Measurements from ENCODE around the gene ZNF652. TPM values are rescaled to one million over a fixed set of nuclear protein-coding genes. Genes with fewer than 3 reads are reported as not detected.
A peak's percentile ranks its signal among the peaks of the same experiment; 100 is the strongest.
"Not testable (repeated sequence)": the region's sequence is repeated elsewhere in the genome, so short reads cannot be mapped to it uniquely, and the experiment has no call there.

The ZNF652 gene
- polyA plus RNA-seq, 1 donor from 2014 or later, result 29.3 TPM

DNA sequence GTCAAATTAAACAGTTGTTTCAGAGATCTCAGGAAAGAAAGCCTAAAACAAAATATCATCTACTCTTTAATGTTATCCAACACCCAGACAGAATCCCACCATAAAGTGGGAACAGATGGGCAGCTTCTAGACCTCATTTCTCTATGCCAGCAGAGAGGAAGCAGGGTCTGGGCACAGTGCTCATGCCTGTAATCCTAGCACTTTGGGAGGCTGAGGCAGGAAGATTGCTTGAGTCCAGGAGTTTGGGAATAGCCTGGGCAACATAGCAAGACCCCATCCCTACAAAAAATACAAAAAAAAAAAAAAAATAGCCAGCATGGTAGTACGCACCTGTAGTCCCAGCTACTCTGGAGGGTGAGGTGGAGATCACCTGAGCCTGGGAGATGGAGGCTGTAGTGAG lies 13.5 kb upstream of the ZNF652 start:
- H3K9me3 Mint-ChIP-seq, result peaks cover 0 to 5% (median 3%) of the 10 kb centered on the region in 3 donors
- H3K4me3 Mint-ChIP-seq, result no peak overlapping the region
- peaks cover 16% of the 10 kb centered on the region for H3K36me3 Mint-ChIP-seq
- no peaks in the 10 kb centered on the region for H3K27me3 Mint-ChIP-seq
- H3K27ac Mint-ChIP-seq, result no peak overlapping the region
- H3K4me1 Mint-ChIP-seq, result peaks cover 21 to 40% (median 39%) of the 10 kb centered on the region in 3 donors

- Mint-ChIP-seq H3K27me3 (no peaks in the 10 kb centered on the region), H3K4me3 (peak overlapping the region in 3 of 4 donors; percentile 66 to 79 (median 75)), H3K4me1 (peaks cover 26 to 48% (median 42%) of the 10 kb centered on the region in 3 donors), H3K36me3 (peaks cover 9% of the 10 kb centered on the region), H3K9me3 (no peaks in the 10 kb centered on the region), H3K27ac (peak overlapping the region in 2 of 3 donors; percentile 39 to 78)
These were observed 11.1 kb upstream of the ZNF652 start for GRCh38 chr17:49373115-49373514.

DNA sequence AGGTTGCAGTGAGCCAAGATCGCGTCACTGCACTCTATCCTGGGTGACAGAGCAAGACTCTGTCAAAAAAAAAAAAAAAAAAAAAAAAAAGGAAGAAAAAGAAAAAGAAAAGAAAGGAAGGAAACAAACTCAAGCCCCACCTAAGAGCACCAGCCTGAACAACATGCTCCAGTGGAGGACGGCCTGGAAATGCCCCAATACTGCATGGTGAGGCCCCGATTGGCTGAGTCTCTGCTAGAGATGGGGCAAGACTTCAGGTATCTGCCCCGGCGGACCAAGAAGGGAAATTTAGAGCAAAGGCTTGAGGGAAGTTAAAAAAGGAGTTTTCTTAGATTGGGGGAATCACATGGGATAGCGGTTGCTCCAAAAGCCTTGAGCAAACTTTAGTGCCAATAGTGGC lies 10.4 kb upstream of the ZNF652 start:
- H3K4me3 Mint-ChIP-seq, result peak overlapping the region; percentile 25 to 93 (median 65)
- peak overlapping the region in 2 of 3 donors; percentile 78 to 92 for H3K27ac Mint-ChIP-seq

GRCh38 chr17:49370971-49371834 lies 9.2 kb upstream of the ZNF652 start:
- Mint-ChIP-seq H3K9me3 (no peaks in the 10 kb centered on the region), H3K27me3 (no peaks in the 10 kb centered on the region), H3K4me3 (peak overlapping the region in 3 of 4 donors; percentile 40 to 79 (median 78)), H3K27ac (peak overlapping the region in 2 of 3 donors; percentile 76 to 78), H3K4me1 (peaks cover 25 to 44% (median 39%) of the 10 kb centered on the region in 3 donors), H3K36me3 (peaks cover 9% of the 10 kb centered on the region)

More for the DNA sequence above, 10.4 kb upstream of the ZNF652 start:
- H3K4me1 Mint-ChIP-seq, result peaks cover 29 to 48% (median 46%) of the 10 kb centered on the region in 3 donors
- H3K27me3 Mint-ChIP-seq, result no peaks in the 10 kb centered on the region
- peaks cover 8% of the 10 kb centered on the region for H3K36me3 Mint-ChIP-seq
- H3K9me3 Mint-ChIP-seq, result no peaks in the 10 kb centered on the region

- H3K27ac Mint-ChIP-seq, result peak overlapping the region in 2 of 3 donors; percentile 29 to 71
- H3K4me1 Mint-ChIP-seq, result peaks cover 31 to 45% (median 43%) of the 10 kb centered on the region in 3 donors
- H3K27me3 Mint-ChIP-seq, result no peaks in the 10 kb centered on the region
- H3K4me3 Mint-ChIP-seq, result no peak overlapping the region
- H3K9me3 Mint-ChIP-seq, result no peaks in the 10 kb centered on the region
- H3K36me3 Mint-ChIP-seq, result peaks cover 10% of the 10 kb centered on the region
These were observed 7.7 kb upstream of the ZNF652 start for GRCh38 chr17:49369760-49370159.

GRCh38 chr17:49369089-49369488 lies 7.0 kb upstream of the ZNF652 start:
- Mint-ChIP-seq H3K4me1 (peaks cover 30 to 46% (median 45%) of the 10 kb centered on the region in 3 donors), H3K4me3 (no peak overlapping the region), H3K9me3 (no peaks in the 10 kb centered on the region), H3K36me3 (peaks cover 10% of the 10 kb centered on the region), H3K27me3 (no peaks in the 10 kb centered on the region), H3K27ac (peak overlapping the region in 1 of 3 donors; percentile 71)

GRCh38 chr17:49365667-49366066 lies 3.6 kb upstream of the ZNF652 start:
- H3K9me3 Mint-ChIP-seq, result no peaks in the 10 kb centered on the region
- no peaks in the 10 kb centered on the region for H3K27me3 Mint-ChIP-seq
- H3K27ac Mint-ChIP-seq, result peak overlapping the region; percentile 12 to 97 (median 86)
- peak overlapping the region in 2 of 4 donors; percentile 37 to 90 for H3K4me3 Mint-ChIP-seq
- H3K36me3 Mint-ChIP-seq, result peaks cover 5% of the 10 kb centered on the region
- H3K4me1 Mint-ChIP-seq, result peaks cover 21 to 40% (median 29%) of the 10 kb centered on the region in 3 donors

- not testable (repeated sequence) for H3K36me3 Mint-ChIP-seq, H3K27me3 Mint-ChIP-seq, H3K9me3 Mint-ChIP-seq
- Mint-ChIP-seq H3K4me1 (peaks cover 20 to 41% (median 27%) of the 10 kb centered on the region in 3 donors), H3K27ac (peak overlapping the region in 1 of 3 donors; percentile 97), H3K4me3 (peak overlapping the region in 1 of 4 donors; percentile 90)
These were observed 3.1 kb upstream of the ZNF652 start for GRCh38 chr17:49365126-49365525.

GRCh38 chr17:49364119-49364518 lies 2.1 kb upstream of the ZNF652 start:
- Mint-ChIP-seq H3K27ac (peak overlapping the region in 2 of 3 donors; percentile 2 to 81), H3K9me3 (no peaks in the 10 kb centered on the region), H3K4me1 (peaks cover 29 to 46% (median 37%) of the 10 kb centered on the region in 3 donors), H3K4me3 (peak overlapping the region in 2 of 4 donors; percentile 40 to 61), H3K27me3 (no peaks in the 10 kb centered on the region), H3K36me3 (peaks cover 5% of the 10 kb centered on the region)

DNA sequence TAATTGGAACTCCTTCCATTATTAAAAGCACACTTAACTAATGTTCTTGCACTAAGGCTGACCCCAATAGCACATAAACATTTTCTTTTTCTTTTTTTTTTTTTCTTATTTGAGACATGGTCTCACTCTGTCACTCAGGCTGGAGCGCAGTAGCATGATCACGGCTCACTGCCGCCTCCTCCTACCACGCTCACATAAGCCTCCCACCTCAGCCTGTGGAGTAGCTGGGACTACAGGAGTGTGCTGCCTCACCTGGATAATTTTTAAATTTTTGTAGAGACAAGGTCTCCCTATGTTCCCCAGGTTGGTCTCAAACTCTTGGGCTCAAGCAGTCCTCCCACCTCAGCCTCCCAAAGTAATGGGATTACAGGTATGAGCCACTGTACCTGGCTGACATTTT lies 1.2 kb upstream of the ZNF652 start:
- peaks cover 5% of the 10 kb centered on the region for H3K36me3 Mint-ChIP-seq
- H3K9me3 Mint-ChIP-seq, result no peaks in the 10 kb centered on the region
- peak overlapping the region in 2 of 4 donors; percentile 85 to 95 for H3K4me3 Mint-ChIP-seq
- peak overlapping the region in 2 of 3 donors; percentile 89 to 95 for H3K27ac Mint-ChIP-seq
- peaks cover 38 to 49% (median 43%) of the 10 kb centered on the region in 3 donors for H3K4me1 Mint-ChIP-seq
- H3K27me3 Mint-ChIP-seq, result no peaks in the 10 kb centered on the region

- Mint-ChIP-seq H3K27ac (peak overlapping the region; percentile 89 to 96 (median 95)), H3K9me3 (no peaks in the 10 kb centered on the region), H3K4me1 (peaks cover 41 to 54% (median 45%) of the 10 kb centered on the region in 3 donors), H3K27me3 (no peaks in the 10 kb centered on the region), H3K4me3 (peak overlapping the region; percentile 85 to 95 (median 94)), H3K36me3 (peaks cover 5% of the 10 kb centered on the region)
These were observed 670 bp upstream of the ZNF652 start for GRCh38 chr17:49362723-49363117.

GRCh38 chr17:49361129-49361901 lies 735 bp downstream of the ZNF652 start:
- H3K9me3 Mint-ChIP-seq, result no peaks in the 10 kb centered on the region
- peaks cover 46 to 57% (median 48%) of the 10 kb centered on the region in 3 donors for H3K4me1 Mint-ChIP-seq

GRCh38 chr17:49360796-49361128 lies 1.3 kb downstream of the ZNF652 start:
- peaks cover 44 to 56% (median 45%) of the 10 kb centered on the region in 3 donors for H3K4me1 Mint-ChIP-seq
- peak overlapping the region; percentile 84 to 99 (median 97) for H3K4me3 Mint-ChIP-seq
- peaks cover 3% of the 10 kb centered on the region for H3K36me3 Mint-ChIP-seq
- H3K9me3 Mint-ChIP-seq, result no peaks in the 10 kb centered on the region
- H3K27ac Mint-ChIP-seq, result peak overlapping the region; percentile 79 to 95 (median 88)
- no peaks in the 10 kb centered on the region for H3K27me3 Mint-ChIP-seq

More at GRCh38 chr17:49361129-49361901, 735 bp downstream of the ZNF652 start:
- Mint-ChIP-seq H3K27ac (peak overlapping the region; percentile 79 to 95 (median 88)), H3K4me3 (peak overlapping the region; percentile 84 to 99 (median 97)), H3K27me3 (no peaks in the 10 kb centered on the region), H3K36me3 (peaks cover 3% of the 10 kb centered on the region)

- Mint-ChIP-seq H3K27me3 (no peaks in the 10 kb centered on the region), H3K4me3 (peak overlapping the region; percentile 84 to 99 (median 97)), H3K36me3 (no peaks in the 10 kb centered on the region), H3K9me3 (no peaks in the 10 kb centered on the region), H3K4me1 (peaks cover 41 to 54% (median 41%) of the 10 kb centered on the region in 3 donors), H3K27ac (peak overlapping the region; percentile 79 to 95 (median 88))
These were observed 1.9 kb downstream of the ZNF652 start for GRCh38 chr17:49359990-49360795.
